Nucleus accumbens (tissue), 56 donors: ENCODE measurements around the gene C11orf91.
"Not testable (repeated sequence)": the region's sequence is repeated elsewhere in the genome, so short reads cannot be mapped to it uniquely, and the experiment has no call there.

Experiments used
- DNase-seq, 56 donors: peaks; one replicate each; lab custom pipeline; 2025; lab: John Stamatoyannopoulos, UW

The C11orf91 gene

GRCh38 chr11:33698921-33699320 is 1.7 kb downstream of the C11orf91 start:
- no peak for DNase-seq

DNA sequence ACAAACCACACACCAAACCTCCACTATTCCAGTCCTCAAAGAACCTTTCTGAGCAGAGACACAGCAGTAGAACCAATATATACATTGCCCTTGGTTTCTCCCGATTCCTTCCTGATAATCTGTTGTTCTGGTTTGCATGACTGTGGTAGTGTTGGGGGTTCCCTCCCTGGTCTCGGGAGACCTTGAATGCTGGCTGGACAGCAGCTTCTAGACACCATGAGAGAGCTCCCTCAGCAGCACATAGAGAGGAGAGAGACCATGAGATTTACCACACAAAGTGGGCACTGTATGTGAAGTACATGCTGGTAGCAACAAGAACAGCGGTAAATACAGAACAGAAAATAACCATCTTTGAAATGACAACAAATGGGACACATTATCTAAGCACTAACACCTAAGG is 2.6 kb downstream of the C11orf91 start:
- no peak for DNase-seq

DNA sequence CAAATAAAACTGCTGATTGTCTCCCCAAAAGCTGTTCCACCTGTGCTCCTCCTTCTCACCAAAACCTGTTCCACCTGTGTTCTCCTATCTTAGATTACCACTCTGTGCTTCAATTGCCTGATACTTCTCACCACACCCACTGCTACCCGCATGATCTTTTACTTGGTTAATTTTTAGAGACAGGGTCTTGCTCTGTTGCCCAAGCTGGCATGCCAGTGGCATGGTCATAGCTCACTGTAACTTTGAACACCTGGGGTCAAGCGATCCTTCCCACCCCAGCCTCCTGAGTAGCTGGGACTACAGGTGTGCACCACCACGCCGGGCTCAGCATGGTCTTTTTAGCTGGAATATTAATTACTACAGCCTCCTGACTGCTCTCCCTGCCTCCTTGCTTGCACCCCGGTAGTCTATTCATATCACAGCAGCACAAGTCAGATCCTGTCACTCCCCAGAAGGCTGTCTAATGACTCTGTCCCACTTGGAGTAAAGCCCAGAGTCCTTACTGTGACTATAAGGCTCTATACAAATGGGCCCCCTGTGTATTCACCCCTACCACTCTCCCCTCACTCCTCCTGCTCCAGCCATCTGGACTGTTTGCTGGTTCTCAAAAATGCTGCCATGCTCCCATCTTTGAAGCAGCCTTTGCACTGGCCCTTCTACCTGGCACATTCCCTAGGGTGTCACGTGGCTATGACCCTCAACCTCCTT is 3.5 kb downstream of the C11orf91 start:
- DNase-seq = no peak

GRCh38 chr11:33696411-33696810 is 4.2 kb downstream of the C11orf91 start:
- DNase-seq = no peak

DNA sequence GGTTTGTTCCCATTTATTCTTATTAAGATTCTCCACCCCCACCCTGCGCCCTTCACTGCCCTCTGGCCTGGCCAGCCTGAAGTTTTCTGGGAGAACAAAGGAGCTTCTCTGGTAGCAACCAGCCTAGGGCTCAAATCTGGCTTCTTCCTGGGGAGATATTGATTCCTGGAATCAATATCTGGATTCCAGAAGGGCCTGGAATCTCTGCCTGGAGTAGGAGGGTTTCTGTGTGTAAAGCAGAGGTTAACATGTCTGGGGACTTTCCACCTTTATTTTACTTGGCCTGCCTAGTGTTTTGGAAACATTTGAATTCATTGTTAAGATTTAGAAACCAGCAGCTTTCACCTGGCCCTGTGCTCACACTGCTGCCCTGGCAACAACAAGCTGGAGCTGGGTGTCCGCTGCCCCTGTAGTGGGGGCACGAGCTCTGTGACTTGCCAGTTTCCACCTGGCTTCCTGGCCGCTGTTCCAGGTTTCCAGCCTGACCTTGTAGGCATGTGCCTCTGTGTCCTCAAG is 5.5 kb downstream of the C11orf91 start:
- no peak for DNase-seq

- DNase-seq = no peak
Measured at GRCh38 chr11:33694346-33695050, 6.1 kb downstream of the C11orf91 start.

DNA sequence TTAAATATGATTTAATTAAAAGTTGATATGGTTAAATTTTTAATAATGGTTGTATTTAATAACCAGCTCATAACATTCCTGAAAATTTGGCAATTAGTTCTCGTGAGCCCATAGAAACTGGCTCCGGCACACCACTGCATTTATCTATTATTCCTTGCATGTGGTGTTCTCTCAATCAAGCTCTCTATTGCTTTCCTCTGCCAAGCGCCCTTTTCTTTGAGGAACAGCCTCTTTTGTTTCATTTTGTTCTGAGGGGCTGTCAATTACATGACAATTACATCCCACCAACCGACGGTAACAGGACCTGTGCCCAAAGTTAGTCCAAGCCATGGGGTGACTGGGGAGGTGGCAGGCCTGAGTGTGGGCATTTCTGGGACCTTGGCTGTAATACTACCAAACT is 8.1 kb downstream of the C11orf91 start:
- no peak for DNase-seq

DNA sequence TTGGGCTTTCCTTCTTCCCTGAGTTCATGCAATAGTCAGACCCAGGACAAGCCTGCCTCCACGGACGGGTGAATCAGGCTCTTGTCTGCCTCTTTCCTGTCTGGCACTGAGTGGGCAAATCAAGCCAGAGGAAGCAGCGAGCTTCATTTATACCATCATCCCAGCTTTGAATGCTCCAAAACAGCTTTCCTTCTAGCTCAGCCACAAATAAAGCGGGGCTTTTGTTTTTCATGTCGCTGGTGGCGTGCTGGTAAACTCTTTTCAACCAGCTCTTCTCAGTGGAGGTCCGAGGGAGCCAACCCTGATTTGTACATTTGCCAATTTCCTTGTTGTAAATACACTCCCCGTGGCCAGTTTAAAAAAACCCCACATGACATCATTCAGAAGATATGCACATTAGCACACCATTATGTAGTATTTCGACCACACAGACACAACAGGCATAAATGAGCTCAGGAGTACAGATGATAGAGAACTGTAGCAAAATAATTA is 8.6 kb downstream of the C11orf91 start:
- DNase-seq = peak in 49 of 56 donors; percentile 12 to 85 (median 57)

GRCh38 chr11:33691066-33691864 is 9.4 kb downstream of the C11orf91 start:
- DNase-seq = no peak

- DNase-seq = peak in 41 of 56 donors; percentile 18 to 82 (median 47)
Measured at GRCh38 chr11:33690290-33691065, 10.1 kb downstream of the C11orf91 start.

DNA sequence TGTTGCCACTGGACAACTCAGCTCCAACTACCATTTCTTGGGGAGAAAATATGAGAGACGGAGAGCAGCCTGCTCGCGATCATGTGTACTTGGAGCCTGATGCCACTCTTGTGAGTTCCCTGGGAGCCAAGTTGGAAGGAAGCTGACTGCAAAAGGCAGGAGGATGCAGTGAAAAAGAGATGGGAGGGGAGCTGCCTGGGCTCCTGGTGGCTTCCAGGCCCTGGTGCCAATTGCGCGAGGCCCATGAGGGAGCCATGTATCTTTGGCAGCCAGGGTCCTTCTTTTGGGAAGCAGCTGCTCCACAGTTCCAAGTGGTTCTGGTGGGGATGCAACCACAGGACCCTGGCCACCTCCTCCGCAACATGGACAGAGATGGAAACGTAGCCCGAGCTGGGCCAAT is 11.1 kb downstream of the C11orf91 start:
- DNase-seq = no peak

DNA sequence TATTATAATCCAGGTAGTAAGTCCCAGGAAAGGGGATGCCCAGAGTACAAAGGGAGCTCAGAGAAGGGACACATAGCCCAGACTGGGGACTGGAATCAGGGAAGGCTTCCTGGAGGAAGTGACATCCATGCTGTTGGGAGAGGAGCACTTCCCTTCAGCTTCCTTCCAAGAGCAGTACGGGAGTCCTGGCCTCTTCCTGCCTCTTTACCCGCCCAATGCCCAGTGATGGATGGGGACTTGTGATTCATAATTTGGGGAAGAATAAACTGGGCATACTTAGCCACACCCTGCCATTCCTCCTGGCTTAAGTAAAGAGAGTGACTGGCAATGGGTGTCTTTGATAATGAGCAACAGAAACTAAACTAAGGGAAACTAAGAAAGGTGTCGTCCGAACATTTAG is 11.5 kb downstream of the C11orf91 start:
- no peak for DNase-seq

GRCh38 chr11:33687733-33688479 is 12.7 kb downstream of the C11orf91 start:
- peak in 35 of 56 donors; percentile 10 to 81 (median 34) for DNase-seq

GRCh38 chr11:33685082-33685481 is 15.5 kb downstream of the C11orf91 start:
- DNase-seq = no peak

DNA sequence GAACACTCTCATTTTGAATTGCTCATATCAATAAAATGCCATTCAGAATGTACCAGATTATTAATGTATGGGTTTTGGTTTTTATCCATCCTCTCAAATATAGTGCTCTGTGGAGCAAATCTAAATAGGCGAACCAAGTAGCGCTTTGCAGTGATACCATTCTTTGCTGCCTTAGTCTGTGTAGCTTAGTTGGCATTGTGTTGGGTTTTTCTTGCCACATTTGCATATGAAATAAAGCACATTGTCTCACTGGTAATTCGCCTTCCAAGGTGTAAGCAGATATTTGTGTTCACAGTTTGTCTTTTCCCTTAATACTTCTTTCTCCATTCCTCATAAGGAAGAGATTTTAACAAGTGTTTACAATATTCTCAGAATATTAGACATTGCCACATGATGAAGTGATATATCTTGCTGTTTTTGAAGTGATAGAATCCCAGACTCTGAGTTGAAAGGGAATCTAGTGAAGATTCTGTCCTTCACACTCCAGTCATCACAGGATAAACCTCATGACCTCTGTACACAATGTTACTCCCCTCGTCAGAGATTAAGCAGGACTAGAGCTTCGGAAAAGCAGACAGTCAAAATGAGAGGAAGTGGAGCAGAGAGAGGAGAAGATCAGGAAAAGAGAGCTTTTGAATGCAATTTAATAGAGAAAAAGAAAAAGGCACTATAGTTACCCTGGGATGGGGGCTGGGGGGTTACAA is 16.5 kb downstream of the C11orf91 start:
- no peak for DNase-seq

DNA sequence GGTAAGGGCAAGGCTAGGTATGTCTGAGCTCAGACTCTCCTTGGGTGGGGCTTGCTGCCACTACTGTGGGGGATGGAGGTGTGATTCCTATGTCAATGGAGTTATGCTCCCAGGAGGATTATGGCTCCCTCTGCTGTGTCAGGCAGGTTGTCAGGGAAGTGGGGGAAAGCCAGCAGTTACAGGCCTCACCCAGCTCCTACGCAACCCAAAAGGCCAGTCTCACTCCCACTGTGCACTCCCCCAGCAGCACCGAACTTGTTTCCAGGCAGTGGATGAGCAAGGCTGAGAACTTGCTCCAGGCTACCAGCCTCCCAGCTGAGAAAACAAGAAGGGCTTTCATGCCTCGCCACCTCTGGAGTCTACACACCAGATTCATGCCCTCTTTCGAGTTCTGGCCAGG is 18.2 kb downstream of the C11orf91 start:
- no peak for DNase-seq

DNA sequence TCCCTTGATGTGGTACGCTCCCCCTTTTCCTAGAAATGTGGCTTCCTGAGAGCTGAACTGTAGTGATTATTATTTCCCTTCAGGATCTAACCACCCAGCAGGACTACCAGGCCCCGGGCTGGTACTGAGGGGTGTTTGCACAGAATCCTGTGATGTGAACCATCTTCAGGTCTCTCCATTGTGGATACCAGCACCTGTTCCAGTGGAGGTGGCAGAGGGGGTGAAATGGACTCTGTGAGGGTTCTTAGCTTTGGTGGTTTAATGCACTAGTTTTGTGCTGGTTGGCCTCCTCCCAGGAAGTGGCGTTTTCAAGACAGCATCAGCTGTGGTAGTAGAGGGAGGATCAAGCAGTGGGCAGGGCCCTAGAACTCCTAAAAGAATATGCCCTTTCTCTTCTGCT is 18.6 kb downstream of the C11orf91 start:
- no peak for DNase-seq

DNA sequence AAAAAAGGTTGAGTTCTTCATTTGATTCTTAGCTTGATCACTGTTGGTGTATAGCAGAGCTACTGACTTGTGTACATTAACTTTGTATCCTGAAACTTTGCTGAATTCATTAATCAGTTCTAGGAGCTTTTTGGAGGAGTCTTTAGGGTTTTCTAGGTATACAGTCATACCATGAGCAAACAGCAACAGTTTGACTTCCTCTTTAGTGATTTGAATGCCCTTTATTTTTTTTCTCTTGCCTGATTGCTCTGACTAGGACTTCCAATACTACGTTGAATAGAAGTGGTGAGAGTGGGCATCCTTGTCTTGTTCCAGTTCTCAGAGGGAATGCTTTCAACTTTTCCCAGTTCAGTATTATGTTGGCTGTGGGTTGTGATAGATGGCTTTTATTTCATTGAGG is 22.0 kb downstream of the C11orf91 start:
- not testable (repeated sequence) for DNase-seq
